Measurements from ENCODE around the gene GRM8. TPM values are rescaled to one million over a fixed set of nuclear protein-coding genes. Genes with fewer than 3 reads are reported as not detected.

Gene GRM8
- not detected in 2 replicates for total RNA-seq (2014; rRNA removed; shearing (Covaris generic))

- Histone ChIP-seq H3K9me3 (replicated peaks) (no peaks in the 10 kb centered on the region; the same call in 1 of the 2 replicates), H3K4me3 (peak within 1 kb of the TSS; percentile 41), H3K27ac (no peak within 1 kb of the TSS), H3K36me3 (no peaks in the 10 kb centered on the region), H3K4me1 (replicated peaks) (peaks cover 21% of the 10 kb centered on the region), H3K27me3 (replicated peaks) (peaks cover 75% of the 10 kb centered on the region)
- DNase-seq (ENCODE audit: low read depth in 1 of 2, low spot score in 2 of 2), result peak; percentile 32 to 55
Observed at GRCh38 chr7:127252778-127253280, at the start of gene GRM8. TSS of gene GRM8 (minus strand) at chr7:127252941.

GRCh38 chr7:127290801-127291361 is 38.1 kb upstream of the GRM8 start:
- H3K4me1 ChIP-seq (replicated peaks), result no peaks in the 10 kb centered on the region
- no peak overlapping the region for H3K4me3 ChIP-seq
- no peak overlapping the region for H3K27ac ChIP-seq
- no peak for DNase-seq (ENCODE audit: low read depth in 1 of 2, low spot score in 2 of 2)
- H3K36me3 ChIP-seq, result no peaks in the 10 kb centered on the region
- H3K27me3 ChIP-seq (replicated peaks), result no peaks in the 10 kb centered on the region
- H3K9me3 ChIP-seq (replicated peaks), result no peaks in the 10 kb centered on the region

- H3K9me3 ChIP-seq (replicated peaks), result no peaks in the 10 kb centered on the region
- H3K27ac ChIP-seq, result no peak overlapping the region
- no peak overlapping the region for H3K4me3 ChIP-seq
- DNase-seq (ENCODE audit: low read depth in 1 of 2, low spot score in 2 of 2), result no peak
- H3K4me1 ChIP-seq (replicated peaks), result no peaks in the 10 kb centered on the region
- no peaks in the 10 kb centered on the region for H3K36me3 ChIP-seq
- 0 out of 2 replicates have a peak, but pooled peaks cover 3% of the 10 kb centered on the region for H3K27me3 ChIP-seq (replicated peaks)
Observed at GRCh38 chr7:127290116-127290655, 37.4 kb upstream of the GRM8 start.

- H3K27ac ChIP-seq, result no peak overlapping the region
- H3K4me3 ChIP-seq, result no peak overlapping the region
- H3K4me1 ChIP-seq (replicated peaks), result no peaks in the 10 kb centered on the region
- no peaks in the 10 kb centered on the region for H3K9me3 ChIP-seq (replicated peaks)
- H3K27me3 ChIP-seq (replicated peaks), result peaks cover 3% of the 10 kb centered on the region; the same call in 1 of the 2 replicates
- no peak for DNase-seq (ENCODE audit: low read depth in 1 of 2, low spot score in 2 of 2)
- no peaks in the 10 kb centered on the region for H3K36me3 ChIP-seq
Observed at GRCh38 chr7:127287133-127287532, 34.4 kb upstream of the GRM8 start.

GRCh38 chr7:127270093-127270492 is 17.4 kb upstream of the GRM8 start:
- Histone ChIP-seq H3K27ac (no peak overlapping the region), H3K4me1 (replicated peaks) (no peaks in the 10 kb centered on the region), H3K27me3 (replicated peaks) (peaks cover 5% of the 10 kb centered on the region; the same call in 1 of the 2 replicates), H3K36me3 (no peaks in the 10 kb centered on the region), H3K4me3 (no peak overlapping the region), H3K9me3 (replicated peaks) (no peaks in the 10 kb centered on the region)
- DNase-seq (ENCODE audit: low read depth in 1 of 2, low spot score in 2 of 2), result no peak

- no peak for DNase-seq (ENCODE audit: low read depth in 1 of 2, low spot score in 2 of 2)
- H3K4me1 ChIP-seq (replicated peaks), result no peaks in the 10 kb centered on the region
- H3K27ac ChIP-seq, result no peak overlapping the region
Observed at GRCh38 chr7:127266047-127266446, 13.3 kb upstream of the GRM8 start.

GRCh38 chr7:127264219-127264618 is 11.5 kb upstream of the GRM8 start:
- no peak overlapping the region for H3K27ac ChIP-seq

More at GRCh38 chr7:127266047-127266446, 13.3 kb upstream of the GRM8 start:
- H3K27me3 ChIP-seq (replicated peaks), result peaks cover 13% of the 10 kb centered on the region
- no peaks in the 10 kb centered on the region for H3K9me3 ChIP-seq (replicated peaks)
- H3K36me3 ChIP-seq, result no peaks in the 10 kb centered on the region
- no peak overlapping the region for H3K4me3 ChIP-seq

GRCh38 chr7:127258111-127258510 is 5.4 kb upstream of the GRM8 start:
- H3K4me1 ChIP-seq (replicated peaks), result peaks cover 7% of the 10 kb centered on the region
- no peak overlapping the region for H3K4me3 ChIP-seq
- no peak for DNase-seq (ENCODE audit: low read depth in 1 of 2, low spot score in 2 of 2)
- no peak overlapping the region for H3K27ac ChIP-seq
- no peaks in the 10 kb centered on the region for H3K9me3 ChIP-seq (replicated peaks)
- no peaks in the 10 kb centered on the region for H3K36me3 ChIP-seq
- H3K27me3 ChIP-seq (replicated peaks), result peaks cover 34% of the 10 kb centered on the region

More at GRCh38 chr7:127264219-127264618, 11.5 kb upstream of the GRM8 start:
- peaks cover 17% of the 10 kb centered on the region; the same call in 1 of the 2 replicates for H3K27me3 ChIP-seq (replicated peaks)
- DNase-seq (ENCODE audit: low read depth in 1 of 2, low spot score in 2 of 2), result no peak
- H3K36me3 ChIP-seq, result no peaks in the 10 kb centered on the region
- H3K4me3 ChIP-seq, result no peak overlapping the region
- H3K9me3 ChIP-seq (replicated peaks), result no peaks in the 10 kb centered on the region
- no peaks in the 10 kb centered on the region for H3K4me1 ChIP-seq (replicated peaks)

GRCh38 chr7:127257086-127257485 is 4.3 kb upstream of the GRM8 start:
- no peak for DNase-seq (ENCODE audit: low read depth in 1 of 2, low spot score in 2 of 2)
- Histone ChIP-seq H3K4me1 (replicated peaks) (peaks cover 17% of the 10 kb centered on the region), H3K9me3 (replicated peaks) (no peaks in the 10 kb centered on the region; the same call in 1 of the 2 replicates), H3K27ac (no peak overlapping the region), H3K36me3 (no peaks in the 10 kb centered on the region), H3K27me3 (replicated peaks) (peaks cover 41% of the 10 kb centered on the region), H3K4me3 (no peak overlapping the region)

GRCh38 chr7:127256041-127256725 is 3.4 kb upstream of the GRM8 start:
- Histone ChIP-seq H3K4me1 (replicated peaks) (peaks cover 21% of the 10 kb centered on the region), H3K27ac (no peak overlapping the region), H3K4me3 (no peak overlapping the region), H3K36me3 (no peaks in the 10 kb centered on the region), H3K27me3 (replicated peaks) (peaks cover 50% of the 10 kb centered on the region), H3K9me3 (replicated peaks) (no peaks in the 10 kb centered on the region; the same call in 1 of the 2 replicates)
- DNase-seq (ENCODE audit: low read depth in 1 of 2, low spot score in 2 of 2), result no peak

GRCh38 chr7:127254163-127254684 is 1.5 kb upstream of the GRM8 start:
- Histone ChIP-seq H3K4me3 (no peak overlapping the region), H3K9me3 (replicated peaks) (no peaks in the 10 kb centered on the region; the same call in 1 of the 2 replicates), H3K27me3 (replicated peaks) (peaks cover 66% of the 10 kb centered on the region), H3K4me1 (replicated peaks) (peaks cover 21% of the 10 kb centered on the region), H3K27ac (no peak overlapping the region), H3K36me3 (no peaks in the 10 kb centered on the region)
- no peak for DNase-seq (ENCODE audit: low read depth in 1 of 2, low spot score in 2 of 2)

- no peaks in the 10 kb centered on the region for H3K36me3 ChIP-seq
- H3K27ac ChIP-seq, result no peak overlapping the region
- no peaks in the 10 kb centered on the region; the same call in 1 of the 2 replicates for H3K9me3 ChIP-seq (replicated peaks)
- peak; percentile 53 to 61 for DNase-seq (ENCODE audit: low read depth in 1 of 2, low spot score in 2 of 2)
- peak overlapping the region; percentile 41 for H3K4me3 ChIP-seq
- H3K4me1 ChIP-seq (replicated peaks), result peaks cover 21% of the 10 kb centered on the region
- H3K27me3 ChIP-seq (replicated peaks), result peaks cover 73% of the 10 kb centered on the region
Observed at GRCh38 chr7:127253281-127254162, 781 bp upstream of the GRM8 start.

- no peaks in the 10 kb centered on the region; the same call in 1 of the 2 replicates for H3K9me3 ChIP-seq (replicated peaks)
- DNase-seq (ENCODE audit: low read depth in 1 of 2, low spot score in 2 of 2), result no peak
- H3K4me1 ChIP-seq (replicated peaks), result peaks cover 21% of the 10 kb centered on the region
- peaks cover 74% of the 10 kb centered on the region for H3K27me3 ChIP-seq (replicated peaks)
- peak overlapping the region; percentile 41; the same call in 1 of the 2 replicates for H3K4me3 ChIP-seq
- H3K36me3 ChIP-seq, result no peaks in the 10 kb centered on the region
- H3K27ac ChIP-seq, result no peak overlapping the region
Observed at GRCh38 chr7:127252377-127252713, 396 bp downstream of the GRM8 start.

Data from SJSA1 (cell line).